HG02840 (cell line): ENCODE data around the gene MRPL28.
"Not testable (repeated sequence)": the region's sequence is repeated elsewhere in the genome, so short reads cannot be mapped to it uniquely, and the experiment has no call there.

ENCODE experiments used
- ATAC-seq: cut with Tn5 transposase; IDR thresholded peaks from one replicate; pipeline ENCODE4 v1.9.1; 2021; ENCODE audit warnings: mild to moderate bottlenecking, moderate library complexity, moderate number of reproducible peaks; ENCODE audit not compliant: unreplicated experiment, low FRiP score

MRPL28 gene

GRCh38 chr16:392450-393030 lies 22.2 kb upstream of the MRPL28 start:
- ATAC-seq: no peak

- ATAC-seq: no peak
Measured at GRCh38 chr16:391885-392335, 21.6 kb upstream of the MRPL28 start.

GRCh38 chr16:389352-389751 lies 19.0 kb upstream of the MRPL28 start:
- ATAC-seq: no peak

GRCh38 chr16:387761-388666 lies 17.7 kb upstream of the MRPL28 start:
- not testable (repeated sequence) for ATAC-seq

GRCh38 chr16:386641-387156 lies 16.4 kb upstream of the MRPL28 start:
- no peak for ATAC-seq

- ATAC-seq: no peak
Measured at GRCh38 chr16:383326-384051, 13.2 kb upstream of the MRPL28 start.

- ATAC-seq: peak; percentile 52
Measured at GRCh38 chr16:381789-382717, 11.7 kb upstream of the MRPL28 start, which contains the start of gene PGAP6. TSS of gene PGAP6 (minus strand) at chr16:381978. CDS start at chr16:381821, 157 bp downstream.

- peak; percentile 25 for ATAC-seq
Measured at GRCh38 chr16:381012-381788, 10.9 kb upstream of the MRPL28 start.

- ATAC-seq: no peak
Measured at GRCh38 chr16:380762-381011, 10.3 kb upstream of the MRPL28 start.

GRCh38 chr16:379961-380761 lies 9.8 kb upstream of the MRPL28 start:
- ATAC-seq: no peak

GRCh38 chr16:379183-379960 lies 9.0 kb upstream of the MRPL28 start:
- no peak for ATAC-seq

- no peak for ATAC-seq
Measured at GRCh38 chr16:378821-379182, 8.5 kb upstream of the MRPL28 start.

GRCh38 chr16:378113-378820 lies 7.9 kb upstream of the MRPL28 start:
- not testable (repeated sequence) for ATAC-seq

GRCh38 chr16:377419-377951 lies 7.1 kb upstream of the MRPL28 start:
- no peak for ATAC-seq

- ATAC-seq: no peak
Measured at GRCh38 chr16:376817-377418, 6.6 kb upstream of the MRPL28 start.
